GM19193 (cell line): ENCODE results near the gene NFKBIZ.

Source experiments
- POLR2A ChIP-seq: IDR thresholded peaks from 4 replicates; pipeline ENCODE4 v1.6.1; 2011; ENCODE audit not compliant: insufficient read depth, insufficient read length; ENCODE audit errors: extremely low read depth

NFKBIZ gene

DNA sequence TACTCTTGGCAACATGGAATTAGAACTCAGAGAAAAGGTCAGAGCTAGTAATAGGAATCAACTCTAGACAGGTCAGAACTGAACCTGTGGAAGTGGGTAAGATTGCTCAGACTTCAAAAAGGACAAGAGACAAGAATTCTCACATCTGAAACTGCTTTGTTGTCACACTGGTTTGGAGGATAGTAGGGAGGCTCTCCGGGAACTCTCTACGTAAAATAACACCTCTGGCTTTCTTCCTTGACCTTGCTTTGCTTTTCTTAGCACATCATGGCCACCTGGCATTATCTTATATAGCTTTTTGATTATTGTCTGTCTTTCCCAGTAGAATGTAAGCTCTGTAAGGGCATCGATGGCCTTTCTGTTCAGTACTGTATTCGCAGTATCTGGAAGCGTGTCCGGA lies 13.2 kb upstream of the NFKBIZ start:
- no peak for TF ChIP-seq POLR2A

DNA sequence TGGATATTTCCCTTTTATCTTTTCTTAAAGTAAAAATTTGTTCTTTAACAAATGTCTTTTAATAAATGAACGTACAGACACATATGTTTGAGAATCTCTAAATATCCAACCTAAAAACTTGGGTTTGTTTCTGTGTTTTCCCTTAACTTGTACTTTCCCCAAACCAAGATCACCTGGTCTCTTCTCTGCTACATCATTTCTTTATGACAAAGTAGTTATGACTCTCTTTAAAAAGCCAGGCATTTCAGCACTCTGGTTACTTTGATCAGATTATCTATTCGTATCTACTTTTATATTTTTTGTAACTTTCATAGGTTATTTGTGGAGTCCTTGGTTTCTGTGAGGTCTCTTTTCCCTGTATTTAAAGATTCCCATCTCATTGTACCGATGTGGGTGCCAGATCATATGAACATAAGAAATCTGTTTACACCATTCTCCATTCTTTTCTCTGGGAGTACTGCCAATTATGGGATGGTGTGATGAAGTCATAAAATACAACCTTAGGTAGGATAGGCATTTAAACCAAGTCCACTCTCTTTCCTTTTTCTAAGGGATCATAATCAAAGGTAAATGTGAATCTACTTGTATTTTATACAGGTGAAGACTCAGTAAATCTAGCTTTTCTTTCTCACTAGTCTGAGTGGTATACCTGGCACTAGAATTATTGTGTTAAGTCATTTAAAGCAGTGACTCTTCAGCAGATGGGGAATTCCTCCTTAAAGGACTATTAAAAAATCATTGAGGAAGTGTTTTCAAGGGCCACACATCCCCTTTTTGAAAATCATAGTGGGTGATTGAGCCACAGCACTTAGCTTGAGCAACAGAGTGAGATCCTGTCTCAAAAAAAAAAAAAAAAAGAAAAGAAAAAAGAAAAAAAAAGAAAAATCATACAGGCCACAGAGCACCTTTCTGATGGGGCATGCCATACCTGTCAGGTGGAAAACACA lies 12.4 kb upstream of the NFKBIZ start:
- TF ChIP-seq POLR2A: no peak

DNA sequence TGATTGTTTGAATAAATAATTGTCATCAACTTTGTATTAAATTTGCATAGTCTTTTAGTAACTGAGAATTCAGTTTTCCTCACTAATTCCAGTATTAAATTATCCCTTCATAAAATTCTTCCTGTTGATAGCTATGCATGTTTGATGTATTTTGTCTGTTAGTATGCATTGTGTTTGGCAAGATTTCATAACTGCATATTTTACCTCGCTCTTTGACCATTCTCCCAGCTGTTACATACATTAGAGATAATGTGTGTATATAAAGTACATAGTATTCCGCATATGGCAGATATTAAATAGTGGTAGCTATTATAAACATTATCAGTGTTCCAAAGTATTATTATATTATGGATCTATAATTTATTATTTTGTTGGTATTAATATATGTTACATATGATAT lies 10.6 kb upstream of the NFKBIZ start:
- no peak for TF ChIP-seq POLR2A

DNA sequence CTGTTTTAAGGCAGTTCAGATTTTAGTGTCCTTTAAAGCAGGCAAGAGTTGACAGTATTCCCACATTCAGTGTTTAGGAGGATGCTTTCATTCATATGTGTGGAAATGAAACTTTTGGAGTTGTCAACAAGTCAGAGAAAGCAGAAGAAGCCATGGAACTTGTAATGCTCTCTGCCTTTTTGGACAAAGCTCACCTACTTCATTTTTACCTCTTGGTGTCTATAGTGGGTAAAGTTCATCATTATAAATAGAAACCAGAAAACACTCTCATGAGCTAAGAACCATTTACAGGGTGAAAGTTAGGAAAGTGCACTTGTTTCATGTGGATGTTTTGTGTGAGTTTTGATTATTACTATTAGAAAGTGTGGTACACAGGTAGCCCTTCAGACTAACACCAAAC lies 9.2 kb upstream of the NFKBIZ start:
- TF ChIP-seq POLR2A: no peak

DNA sequence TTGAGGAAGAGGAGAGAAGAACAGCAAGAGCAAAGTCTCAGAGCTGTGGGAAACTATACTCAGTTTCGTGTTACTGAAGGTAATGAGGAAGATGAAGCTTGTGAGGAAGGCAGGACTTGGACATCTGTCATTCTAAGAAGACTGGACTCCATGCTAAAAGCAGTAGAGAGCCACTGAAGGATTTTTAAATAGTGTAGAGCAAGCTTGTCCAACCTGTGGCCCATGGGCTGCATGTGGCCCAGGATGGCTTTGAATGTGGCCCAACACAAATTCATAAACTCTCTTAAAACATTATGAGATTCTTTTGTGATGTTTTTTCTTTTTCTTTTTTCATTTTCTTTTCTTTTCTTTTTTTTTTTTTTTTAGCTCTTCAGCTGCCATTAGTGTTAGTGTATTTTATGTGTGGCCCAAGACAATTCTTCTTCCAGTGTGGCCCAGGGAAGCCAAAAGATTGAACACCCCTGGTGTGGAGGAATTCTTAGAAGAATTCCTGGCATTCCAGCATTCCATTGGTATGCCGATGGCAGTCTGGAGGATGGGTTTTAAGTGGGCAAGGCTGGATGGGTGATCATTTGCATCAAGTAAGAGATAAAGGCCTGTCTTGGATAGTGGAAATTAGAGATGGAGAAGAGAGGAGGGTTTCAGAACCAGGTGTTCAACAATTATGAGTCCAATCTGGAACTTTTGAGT lies 6.9 kb upstream of the NFKBIZ start:
- no peak for TF ChIP-seq POLR2A

DNA sequence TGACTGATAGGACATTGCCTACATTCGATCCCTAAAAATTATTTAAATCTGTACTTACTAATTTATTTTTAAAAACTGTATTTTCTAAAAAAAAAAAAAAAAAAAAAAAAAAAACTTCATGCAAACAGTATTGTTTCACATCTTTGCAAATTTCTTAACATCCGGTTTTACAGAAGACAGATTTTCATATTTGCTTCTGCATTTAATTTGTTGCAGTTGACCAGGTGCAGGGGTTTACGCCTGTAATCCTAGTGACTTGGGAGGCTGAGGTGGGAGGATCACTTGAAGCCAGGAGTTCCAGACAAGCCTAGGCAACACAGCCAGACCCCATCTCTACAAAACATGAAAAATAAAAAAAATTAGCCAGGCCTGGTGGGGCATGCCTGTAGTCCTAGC lies 6.4 kb upstream of the NFKBIZ start:
- TF ChIP-seq POLR2A: no peak

DNA sequence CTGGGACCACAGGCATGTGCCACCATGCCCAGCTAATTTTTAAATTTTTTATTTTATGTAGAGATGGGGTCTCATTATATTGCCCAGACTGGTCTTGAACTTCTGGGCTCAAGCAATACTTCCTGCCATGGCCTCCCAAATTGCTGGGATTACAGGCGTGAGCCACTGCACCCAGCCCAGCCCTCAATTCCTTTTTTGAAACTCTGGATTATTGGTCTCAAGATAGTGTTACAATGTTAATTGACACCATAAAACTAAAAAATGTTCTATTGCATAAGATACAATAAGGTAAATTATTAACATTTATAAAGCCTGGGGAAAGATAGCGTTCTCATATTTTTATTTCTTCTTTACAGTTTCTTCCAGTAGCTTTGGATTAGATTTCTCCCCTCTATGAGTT lies 3.9 kb upstream of the NFKBIZ start:
- no peak for TF ChIP-seq POLR2A

DNA sequence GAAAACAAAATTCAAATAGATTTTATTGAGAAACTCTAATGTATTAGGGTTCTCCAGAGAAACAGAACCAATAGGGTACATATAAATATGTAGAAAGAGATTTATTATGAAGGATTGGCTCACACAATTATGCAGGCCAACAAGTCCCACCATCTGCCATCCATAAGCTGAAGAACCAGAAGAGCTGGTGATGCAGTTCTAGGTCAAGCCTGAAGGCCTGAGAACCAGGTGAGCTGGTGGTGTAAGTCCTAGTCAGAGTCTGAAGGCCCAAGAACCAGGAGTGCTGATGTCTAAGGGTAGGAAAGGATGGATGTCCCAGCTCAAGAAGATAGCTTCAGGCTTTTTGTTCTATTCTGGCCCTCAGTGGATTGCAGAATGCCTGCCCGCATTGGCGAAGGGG lies 2.6 kb upstream of the NFKBIZ start:
- no peak for TF ChIP-seq POLR2A

DNA sequence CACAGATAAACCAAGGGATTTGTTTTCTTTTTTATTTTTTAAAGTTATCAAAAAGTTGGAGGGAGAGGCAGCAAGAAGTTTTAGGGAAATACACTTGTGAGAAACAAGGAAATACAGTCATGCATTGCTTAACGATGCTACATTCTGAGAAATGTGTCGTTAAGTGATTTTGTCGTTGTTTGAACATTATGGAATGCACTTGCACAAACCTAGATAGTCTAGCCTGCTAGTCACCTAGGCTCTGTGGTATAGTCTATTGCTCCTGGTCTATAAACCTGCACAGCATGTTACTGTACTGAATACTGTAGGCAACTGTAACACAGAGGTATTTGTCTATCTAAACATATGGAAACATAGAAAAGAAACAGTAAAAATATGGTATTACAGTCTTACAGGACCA lies 2.0 kb upstream of the NFKBIZ start:
- no peak for TF ChIP-seq POLR2A

DNA sequence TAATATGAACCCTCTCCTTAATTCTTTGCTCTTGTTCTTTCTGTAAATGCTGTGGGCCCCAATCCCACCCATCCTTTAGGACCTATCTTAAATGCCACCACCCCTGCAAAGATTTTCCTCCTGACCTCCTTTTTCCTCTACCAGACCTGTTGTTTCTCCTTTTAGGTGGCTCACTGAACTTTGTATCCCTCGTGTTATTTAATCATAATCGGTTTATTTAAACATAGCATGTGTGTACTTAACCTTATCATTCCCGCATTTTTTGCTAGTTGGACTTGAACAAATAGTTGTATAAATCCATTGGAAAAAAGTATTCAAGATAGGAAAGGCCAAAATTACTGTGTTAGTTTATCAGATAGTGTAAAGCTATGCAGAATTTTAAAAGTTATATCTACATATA lies 988 bp upstream of the NFKBIZ start:
- no peak for TF ChIP-seq POLR2A

DNA sequence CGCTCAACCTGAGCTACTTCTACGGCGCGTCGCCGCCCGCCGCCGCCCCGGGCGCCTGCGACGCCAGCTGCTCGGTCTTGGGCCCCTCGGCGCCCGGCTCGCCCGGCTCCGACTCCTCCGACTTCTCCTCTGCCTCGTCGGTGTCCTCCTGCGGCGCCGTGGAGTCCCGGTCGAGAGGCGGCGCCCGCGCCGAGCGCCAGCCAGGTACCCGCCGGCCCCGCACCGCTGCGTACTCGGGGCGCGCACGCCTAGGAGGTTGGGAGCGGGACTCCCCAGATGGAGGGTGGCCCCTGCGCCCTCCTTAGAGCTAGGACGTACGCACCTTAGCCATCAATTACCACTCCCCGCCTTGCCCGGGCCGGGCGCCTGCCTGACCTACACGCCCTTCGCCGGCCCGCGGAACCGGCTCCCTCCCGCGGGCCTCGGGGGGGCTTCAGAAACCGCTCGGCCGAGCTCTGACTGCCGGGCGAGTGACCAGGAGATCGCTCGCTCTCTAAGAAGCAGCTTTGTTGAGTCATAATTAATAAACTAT lies 466 bp downstream of the NFKBIZ start:
- TF ChIP-seq POLR2A: no peak

DNA sequence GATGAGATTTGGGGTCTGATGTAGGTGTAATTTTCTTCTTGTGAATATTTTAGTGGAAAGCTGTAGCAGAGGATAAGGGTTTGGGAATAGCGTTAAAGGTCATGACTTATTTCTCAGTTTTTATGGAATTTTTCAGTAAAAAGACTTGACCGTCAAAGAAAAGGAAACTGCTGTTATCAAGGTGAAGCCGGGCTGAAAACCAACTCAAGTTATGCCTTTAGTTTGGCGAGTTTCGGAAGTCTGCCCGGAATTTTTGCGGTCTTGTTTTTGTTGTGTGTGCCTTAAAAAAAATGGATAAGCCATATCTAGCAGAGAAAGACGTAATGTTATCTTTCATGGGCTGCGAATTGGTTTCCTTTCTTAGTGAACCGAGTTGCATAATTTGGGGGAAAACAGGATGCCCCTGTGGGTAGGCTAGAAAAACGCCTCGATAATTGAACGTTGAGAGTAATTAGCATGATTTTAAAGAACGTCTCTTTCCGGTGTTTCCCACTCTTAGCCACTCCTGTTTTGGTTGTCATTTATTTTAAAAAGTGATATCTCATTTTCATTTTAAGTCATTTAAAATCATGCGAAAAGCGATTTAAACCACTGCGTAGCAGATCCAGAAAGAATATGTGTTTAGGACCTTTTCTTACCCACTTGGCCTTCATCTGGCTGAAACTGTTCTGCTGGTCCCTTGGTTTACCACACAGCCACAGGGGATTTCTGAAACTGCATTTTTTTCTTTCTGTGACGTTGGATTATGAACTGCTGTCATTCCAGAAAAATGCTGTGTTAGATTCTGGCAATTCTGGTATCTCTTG lies 1.1 kb downstream of the NFKBIZ start:
- no peak for TF ChIP-seq POLR2A

DNA sequence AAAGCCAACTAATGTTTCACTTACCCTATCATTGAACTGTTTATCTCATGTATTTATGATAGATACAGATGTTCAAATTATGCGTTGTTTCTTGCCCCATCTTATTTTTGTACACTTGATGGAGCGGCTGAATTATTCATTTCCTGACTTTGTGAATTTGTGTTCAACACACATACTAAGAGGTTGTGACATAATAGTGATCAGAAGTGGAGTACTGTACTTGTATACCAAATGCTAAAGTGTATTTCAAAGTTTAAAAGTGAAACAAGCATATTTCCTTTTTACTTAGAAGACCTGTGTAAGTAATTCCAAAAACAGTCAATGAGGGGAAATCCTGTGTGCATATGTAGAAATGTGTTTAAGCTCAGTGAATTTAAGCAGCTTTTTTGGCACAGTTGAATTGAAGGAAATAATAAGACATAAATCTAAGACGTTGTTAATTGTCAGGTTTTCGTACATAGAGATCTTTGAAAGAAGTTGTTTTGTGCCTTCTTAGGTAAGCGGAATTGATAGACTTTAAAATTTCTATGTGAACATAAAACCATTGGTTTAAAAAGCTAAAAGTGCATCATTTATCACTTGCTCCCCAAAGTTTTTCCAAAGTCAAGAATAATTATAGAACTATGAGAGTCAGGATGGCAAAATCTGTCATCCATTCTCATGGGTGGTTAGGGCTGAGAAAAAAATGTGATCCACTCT lies 1.9 kb downstream of the NFKBIZ start:
- no peak for TF ChIP-seq POLR2A
